HuH-7.5 (cell line): ENCODE measurements around the gene DDX11.
"Not testable (repeated sequence)": the region's sequence is repeated elsewhere in the genome, so short reads cannot be mapped to it uniquely, and the experiment has no call there.

Source experiments
- DNase-seq: peaks from one replicate; pipeline ENCODE4 v3.0.0; 2011; ENCODE audit warnings: low spot score

The DDX11 gene

DNA sequence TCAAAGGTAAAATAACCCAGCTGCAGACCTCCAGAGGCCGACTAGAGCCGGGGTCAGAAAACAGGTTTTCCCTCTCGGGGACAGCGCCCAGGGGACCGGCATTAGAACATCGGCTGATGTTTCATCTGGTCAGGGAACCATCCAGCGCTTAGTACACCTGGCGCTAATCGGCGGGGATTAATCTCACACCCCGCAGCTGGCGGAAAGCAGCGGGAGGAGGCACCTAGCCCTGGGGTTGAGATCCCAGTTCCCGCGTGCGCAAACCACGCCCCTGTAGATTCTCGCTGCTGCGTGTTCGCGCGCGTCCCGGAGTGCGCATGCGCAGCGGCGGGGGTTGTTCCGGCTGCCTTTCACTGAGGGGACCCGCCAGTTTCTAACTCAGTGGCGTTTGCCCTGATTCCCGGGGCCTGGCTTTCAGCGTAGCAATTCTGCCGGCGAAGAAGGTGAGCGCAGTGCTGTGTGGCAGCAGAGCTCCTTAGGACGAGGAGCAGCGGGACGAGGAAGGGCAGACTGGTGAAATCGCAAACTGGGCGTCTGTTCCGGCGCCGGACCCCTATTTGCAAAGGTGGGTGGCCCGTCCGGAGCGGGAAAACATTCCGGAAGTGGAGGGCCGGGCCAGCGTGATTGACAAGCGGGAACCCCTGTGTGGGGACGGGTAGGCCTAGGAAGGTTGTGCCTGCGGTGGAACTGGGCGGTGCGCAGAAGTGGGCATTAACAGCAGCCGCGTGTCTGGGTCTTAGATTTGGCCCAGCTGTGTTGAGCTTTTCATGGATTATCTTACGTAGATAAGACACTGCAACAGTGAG is at the start of gene DDX11:
Gene DDX11 (plus strand): TSS at position 334 of the 806 bp plus-strand sequence. CDS start 4,534 bp downstream, outside the sequence.
- peak; percentile 89 for DNase-seq

DNA sequence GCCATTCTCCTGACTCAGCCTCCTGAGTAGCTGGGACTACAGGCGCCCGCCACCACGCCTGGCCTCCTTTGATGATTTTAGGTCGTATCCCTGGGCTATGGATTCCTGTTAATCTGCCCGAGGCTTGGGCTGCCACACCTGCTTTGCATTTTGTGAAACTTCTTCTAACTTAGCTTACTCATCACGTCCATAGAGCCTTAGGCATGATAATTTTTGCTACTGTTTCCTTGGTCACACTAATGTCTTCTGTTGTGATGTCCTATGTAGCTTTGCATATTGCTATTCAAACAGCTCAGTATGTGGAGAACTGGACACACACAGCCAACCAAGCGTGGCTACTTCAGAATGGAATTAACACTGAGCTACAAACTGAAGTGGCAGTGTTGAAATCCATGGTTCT is 47.5 kb upstream of the DDX11 start:
- DNase-seq, result no peak

DNA sequence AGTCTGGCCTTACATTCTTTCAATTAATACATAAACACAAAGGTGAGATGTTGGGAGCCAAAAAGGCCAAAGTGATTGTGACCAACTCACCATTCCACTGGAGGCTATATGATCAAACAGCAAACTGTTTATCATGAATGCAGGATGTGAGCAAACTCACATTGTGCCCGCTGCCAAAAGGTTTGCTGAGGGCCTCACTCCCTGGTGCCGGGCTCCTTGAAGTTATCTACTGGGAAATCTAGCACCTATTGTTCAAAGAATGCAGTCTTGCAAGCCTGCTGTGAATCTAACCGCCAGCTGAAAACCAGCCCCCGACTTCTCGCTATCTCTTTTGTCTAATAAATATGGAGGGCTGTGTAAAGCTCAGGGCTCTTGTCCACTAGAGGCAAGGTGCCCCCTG is 46.7 kb upstream of the DDX11 start:
- DNase-seq, result not testable (repeated sequence)

DNA sequence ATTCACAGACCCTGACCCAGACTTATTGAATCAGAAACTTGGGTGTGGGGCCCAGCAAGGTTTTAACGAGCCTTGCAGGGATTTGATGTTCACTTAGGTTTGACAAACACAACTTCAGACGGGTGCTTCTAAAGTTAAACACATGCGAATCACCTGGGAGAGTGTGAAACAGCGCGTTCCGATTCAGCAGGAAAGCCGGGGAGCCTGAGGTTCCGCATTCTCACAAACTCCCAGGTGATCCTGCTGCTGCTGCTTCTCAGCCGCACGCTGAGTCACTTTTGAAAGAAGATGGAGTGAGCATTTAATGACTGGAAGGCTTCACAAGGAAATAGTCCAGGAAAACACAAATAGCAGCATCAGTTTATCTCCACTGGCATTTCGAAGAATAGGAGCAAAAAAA is 44.2 kb upstream of the DDX11 start:
- DNase-seq, result no peak

DNA sequence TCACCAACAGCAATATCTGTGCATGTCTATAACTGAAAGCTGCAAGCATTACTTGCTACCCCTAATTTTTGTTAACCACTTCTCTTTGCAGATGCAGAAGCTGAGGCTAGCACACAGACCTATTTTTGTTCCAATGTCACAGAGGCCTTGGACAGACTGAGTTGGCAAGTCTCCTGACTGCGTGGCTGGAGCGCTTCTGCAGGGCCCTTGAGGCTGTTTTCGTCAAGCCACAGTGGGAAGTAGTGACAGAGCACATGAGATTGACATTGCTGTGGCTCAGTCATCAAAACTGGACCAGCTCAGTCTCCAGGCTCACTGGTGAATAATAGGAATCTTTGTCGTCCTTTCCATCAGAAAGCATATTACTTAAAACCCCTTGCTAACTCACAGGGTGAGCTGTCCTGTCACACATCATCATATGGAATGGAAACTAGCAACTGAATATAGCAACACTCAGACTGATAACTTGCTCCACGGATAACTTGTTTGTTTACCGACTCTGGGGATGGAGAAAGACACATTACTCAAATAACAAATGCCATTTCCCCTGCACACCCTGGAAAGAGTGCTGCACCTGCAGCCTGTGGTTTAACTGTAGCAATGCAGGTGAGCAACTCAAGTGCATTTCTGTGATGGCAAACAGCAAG is 43.6 kb upstream of the DDX11 start:
- no peak for DNase-seq

DNA sequence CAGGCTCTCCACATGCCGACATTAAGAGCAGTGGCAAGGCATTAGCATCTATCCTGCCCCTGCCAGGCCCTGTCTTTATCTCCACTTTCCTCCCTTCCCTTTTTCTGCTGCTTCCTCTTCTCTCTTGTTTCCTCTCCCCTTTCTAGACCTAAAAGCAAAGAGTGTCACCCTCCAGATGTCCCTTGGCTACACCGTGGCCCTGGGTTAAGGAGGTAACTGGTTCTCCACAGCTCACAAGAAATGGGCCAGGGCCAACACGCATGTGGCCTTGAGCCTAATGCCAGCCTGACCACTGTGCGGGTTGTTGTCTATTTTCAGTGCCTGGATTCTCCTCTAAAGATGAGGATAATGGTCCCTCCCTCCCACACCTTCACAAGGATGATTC is 41.7 kb upstream of the DDX11 start:
- no peak for DNase-seq

DNA sequence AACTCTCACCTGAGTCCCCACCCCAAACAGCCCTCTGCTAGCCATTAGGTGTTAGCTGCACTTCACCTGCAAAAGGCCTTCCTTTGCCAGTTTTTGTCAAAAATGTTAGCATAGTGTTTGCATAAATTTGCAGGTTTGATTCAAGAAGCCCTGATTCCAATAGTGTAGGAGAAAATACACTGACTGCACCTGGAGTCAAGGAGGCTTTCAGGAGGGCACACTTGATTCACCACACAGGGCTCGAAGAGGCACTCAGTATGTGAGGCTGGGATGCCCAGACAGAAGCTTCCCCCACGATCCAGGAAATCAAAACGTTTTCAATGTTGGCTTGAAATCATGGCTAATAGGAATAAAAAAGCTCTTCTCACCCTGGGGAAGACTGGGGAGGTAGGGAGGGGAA is 40.5 kb upstream of the DDX11 start:
- no peak for DNase-seq

DNA sequence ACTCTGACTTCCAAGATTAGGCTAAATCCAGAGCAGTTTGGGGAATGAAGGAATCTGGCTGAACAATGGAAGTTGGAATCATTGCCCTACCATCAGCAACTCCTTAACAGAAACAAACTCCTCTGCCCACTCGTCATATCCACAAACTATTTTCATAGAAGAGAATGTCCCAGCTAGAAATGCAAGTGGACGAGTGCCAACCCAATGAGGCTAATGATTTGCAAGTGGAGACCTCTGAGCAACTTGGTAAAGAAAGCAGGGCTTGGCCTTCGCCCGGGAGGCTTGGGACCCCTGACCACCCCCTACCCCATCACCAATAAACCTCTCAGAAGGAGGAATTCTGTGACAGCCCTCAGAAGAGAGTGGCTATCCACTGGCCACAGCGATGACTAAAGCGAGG is 40.0 kb upstream of the DDX11 start:
- no peak for DNase-seq

DNA sequence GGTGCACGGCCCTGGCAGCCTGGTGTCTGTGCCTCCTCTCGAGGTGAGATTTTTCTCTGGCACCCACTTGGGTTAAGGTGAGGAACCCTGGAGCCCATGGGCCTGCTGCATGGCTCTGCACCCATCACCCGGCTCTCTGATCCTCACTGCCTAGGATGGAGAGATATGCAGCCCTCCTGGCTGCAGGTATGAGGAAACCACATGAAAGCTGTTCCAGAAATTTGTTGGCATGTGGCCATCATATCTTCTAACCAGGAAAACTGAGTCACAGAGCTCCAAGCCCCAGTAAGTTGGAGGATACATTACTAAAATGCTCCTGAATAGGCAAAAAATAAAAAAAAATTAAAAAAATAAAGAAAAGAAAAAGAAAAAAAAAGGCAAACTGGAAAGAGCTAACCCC is 39.3 kb upstream of the DDX11 start:
- DNase-seq, result no peak

DNA sequence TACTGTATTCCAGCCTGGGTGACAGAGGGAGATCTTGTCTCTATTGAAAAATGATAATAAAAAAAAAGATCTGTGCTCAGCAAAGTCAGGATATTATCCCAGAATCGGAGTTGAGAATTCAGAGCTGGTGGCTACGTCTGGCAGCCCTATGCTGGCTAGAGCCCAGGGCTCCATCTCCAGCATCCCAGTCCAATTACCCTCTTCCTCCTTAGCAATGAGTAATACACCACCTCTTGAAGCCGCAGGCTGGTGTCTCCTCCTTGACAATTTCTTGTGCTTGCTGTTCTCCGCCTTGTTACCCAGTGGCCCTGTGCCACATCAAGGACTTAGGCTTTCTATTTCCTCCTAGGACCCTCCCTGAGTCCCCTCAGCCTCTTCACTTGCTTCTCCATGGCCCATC is 38.4 kb upstream of the DDX11 start:
- DNase-seq, result no peak

DNA sequence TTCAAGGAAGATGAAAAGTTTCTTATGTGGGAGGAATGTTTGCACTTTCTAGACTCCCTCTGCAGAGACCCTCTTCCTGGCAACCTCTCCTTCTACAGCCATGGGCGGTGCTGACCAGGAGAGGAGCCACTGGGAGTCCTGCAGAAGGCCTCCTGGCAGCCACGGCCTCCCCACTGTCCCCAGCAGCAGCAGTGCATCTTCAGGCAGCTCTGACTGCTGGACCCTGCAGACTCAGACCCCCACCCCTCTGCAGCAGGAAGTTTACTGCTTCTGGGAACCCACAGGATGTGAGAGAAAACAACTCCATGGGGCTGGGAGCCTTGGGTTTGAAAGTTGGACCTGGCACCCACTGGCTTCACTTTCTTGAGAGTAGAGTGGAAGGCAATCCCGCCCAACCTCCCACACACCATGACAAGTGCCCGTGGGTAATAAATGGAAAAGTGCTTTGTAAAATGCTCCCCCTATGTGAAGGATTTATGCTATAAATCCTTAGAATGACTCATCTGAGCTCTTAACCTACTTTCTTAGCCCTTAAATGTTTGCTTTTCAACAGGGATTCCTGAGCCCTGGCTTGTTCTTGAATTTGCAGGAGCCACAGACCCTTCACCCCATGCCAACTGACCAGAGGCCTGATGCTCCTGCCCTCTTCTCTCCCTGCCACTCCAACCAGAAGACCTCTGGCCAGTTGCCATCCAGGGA is 37.5 kb upstream of the DDX11 start:
- DNase-seq, result no peak

DNA sequence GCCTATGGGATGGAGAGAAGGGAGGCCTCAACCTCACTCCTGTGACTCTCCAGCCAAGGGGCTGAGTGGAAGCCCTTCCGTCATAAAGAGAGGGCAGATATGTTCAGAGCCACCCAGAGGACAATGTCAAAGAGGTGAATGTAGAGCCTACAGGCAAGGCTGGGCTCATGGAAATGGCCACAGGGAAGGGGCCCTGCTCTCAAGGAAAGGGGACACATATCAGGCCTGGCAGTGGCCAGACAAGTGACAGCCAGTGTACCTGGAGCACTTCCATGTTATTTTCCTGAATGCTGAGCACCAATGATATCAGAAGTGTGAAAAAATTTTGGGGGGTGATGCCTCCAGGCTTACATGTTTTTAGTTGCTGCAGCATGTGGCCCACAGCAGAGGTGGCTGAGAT is 36.6 kb upstream of the DDX11 start:
- no peak for DNase-seq

DNA sequence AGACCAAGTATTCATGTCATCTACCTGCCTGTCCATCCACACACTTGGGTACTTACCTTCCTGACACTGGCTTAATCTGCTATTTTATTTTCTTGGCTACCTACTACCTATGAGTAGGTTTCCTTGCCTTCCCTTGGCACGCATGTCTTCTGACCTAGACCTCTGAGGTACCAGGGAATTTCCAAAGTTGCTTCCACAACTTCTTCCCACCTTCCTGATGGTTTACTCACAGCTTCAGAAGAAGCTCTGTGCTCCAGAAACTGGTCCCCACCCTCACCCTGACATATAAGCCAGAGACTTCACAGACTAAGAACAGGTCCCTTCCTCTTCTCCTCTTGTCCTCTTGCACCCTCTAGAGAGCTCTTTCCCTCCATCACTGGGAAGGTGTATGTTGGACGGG is 35.7 kb upstream of the DDX11 start:
- no peak for DNase-seq

DNA sequence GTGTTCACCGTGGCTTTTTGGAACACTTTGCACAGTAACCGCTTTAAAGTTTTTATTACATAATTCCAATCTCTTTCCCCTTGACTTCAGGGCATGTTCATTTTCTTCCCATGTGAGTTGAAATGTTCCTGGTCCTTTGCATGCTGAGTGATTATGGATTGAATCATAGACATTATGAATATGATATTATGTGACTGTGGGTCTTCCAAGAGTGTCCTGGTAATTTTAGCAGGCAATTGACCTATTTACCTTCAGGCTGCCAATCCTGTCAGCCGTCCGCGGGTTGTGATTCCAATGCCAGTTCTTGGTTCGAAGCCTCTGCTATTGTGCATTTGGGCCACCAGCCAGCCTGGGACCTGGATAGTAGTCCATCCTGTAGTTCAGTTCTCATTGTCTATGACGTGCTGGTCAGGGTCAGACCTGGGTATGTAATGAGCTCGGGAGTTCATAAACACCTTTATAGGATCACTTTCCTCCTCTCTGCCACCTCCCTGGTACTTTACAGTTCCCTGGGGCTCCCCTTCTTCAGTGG is 32.6 kb upstream of the DDX11 start:
- DNase-seq, result no peak

DNA sequence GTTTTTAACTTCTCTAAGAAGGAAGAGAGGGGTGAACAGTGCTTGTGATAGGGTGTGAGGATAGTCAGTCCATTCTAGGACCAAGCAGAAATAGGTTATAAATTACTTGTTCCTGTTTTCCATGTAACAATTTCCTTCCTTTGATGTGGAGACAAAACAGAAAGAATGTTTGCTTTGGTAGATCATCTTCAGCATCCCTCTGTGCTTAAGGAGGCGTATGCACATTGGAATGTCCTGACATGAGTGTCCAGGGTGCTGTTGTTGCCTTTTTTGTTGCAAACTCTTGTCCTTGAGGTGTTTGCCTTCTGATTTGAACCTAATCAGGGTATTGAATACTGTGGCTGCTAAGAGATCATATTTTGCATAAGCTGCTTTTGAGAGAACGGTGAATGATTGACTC is 23.5 kb upstream of the DDX11 start:
- not testable (repeated sequence) for DNase-seq

DNA sequence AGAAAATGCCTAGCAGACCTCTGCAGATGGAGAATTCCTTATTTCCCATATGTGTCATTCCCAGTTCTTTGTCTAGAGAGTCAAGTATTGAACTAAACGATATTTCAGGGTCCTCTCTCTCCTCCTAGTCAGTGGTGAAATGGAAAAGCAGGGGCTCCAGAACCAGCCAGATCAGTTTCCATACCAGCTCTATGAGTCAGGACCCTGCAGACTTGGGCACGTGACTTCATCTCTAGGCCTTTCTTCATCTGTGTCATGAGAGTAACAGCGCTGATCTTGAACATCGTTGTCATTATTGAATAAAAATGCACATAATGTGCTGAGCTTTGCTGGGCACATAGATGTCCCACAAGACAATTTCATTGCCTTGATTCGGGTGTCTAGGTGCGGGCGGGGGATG is 23.1 kb upstream of the DDX11 start:
- not testable (repeated sequence) for DNase-seq

DNA sequence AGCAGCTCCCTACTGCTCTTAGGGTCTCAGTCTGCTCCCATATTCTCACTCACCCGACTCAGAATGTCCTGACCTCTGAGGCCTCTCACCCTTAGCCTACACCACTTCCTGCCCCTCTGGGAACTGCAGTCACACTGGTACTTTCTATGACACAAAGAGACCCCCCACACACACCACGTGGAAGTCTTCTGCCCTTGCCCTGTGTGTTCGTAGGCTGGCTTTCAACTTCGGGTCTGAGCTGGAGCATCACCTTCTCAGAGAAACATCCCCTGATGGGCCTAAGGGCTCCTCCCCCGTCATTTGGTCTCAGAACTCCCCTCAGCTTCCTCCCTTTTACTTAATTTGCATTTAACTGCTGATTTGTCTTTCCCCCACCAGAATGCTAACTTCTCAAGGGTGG is 22.0 kb upstream of the DDX11 start:
- not testable (repeated sequence) for DNase-seq

DNA sequence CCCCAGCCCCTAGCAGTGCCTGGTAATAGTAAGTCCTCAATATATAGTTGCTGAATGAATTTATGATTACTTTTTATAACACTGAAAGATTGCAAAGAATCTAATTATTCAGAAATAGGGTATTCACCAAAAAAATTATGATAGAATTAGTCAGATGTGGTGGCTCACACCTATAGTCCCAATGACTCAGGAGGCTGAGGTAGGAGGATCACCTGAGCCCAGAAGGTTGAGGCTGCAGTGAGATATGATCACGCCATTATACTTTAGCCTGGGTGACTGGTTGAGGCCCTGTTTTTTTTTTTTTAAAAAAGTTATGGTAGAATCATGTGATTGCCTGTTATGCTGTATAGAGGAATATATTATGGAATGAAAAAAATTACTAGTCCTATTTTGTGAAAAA is 21.5 kb upstream of the DDX11 start:
- not testable (repeated sequence) for DNase-seq

DNA sequence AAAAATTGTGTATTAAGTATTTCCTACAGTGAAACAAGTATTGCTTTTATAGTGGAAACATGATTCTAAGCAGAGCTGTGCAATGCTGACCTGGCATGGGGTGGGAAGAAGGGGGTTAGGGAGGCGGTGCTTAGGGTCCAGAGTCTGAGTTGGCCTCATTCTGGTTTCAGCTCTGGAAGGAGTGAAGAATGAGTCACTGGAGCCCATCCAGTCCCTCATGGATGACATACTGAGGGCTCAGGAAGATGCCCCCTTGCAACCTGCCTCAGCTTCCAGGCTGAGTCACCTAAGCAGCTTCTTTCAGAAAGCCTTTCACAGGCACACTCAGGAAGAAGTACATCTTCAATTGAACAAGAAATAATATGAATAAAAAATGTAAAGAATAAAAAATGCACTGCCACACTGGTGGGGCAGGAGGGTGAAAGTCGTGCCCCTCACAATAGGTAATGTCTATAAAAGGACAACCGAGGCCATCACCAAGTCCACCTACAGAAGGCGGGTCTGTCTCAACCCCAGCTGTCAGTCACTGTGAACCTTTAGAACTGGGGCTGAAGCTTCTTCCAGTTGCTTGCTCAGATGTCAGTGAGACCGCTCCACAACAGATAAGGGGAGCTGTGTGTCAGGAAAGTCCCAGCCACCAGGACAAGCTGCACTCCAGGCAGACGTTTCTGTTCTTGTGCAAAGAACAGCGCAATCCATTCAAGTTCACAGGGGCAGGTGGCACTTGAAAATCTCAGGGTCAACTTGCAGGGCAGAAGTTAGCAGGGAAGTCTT is 20.8 kb upstream of the DDX11 start:
- DNase-seq, result not testable (repeated sequence)

DNA sequence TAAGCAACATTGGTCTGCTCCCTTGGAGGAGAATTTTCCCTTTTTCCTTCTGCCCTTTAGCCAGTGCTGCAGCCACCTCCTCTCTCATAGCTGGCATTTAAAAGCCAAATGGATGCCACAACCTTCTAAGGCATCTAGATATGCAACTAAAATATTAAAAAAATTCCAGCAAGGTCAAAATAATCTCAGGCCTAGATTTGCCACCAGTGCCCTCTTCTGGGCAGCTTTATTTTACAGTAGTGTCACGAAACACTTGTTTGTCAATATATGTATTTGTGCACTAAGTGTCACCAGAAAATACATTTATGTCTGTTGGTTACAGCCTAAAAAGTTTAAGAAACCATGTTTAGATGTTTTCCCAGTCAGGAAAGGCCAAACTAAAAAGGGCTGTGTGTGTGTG is 19.7 kb upstream of the DDX11 start:
- not testable (repeated sequence) for DNase-seq

DNA sequence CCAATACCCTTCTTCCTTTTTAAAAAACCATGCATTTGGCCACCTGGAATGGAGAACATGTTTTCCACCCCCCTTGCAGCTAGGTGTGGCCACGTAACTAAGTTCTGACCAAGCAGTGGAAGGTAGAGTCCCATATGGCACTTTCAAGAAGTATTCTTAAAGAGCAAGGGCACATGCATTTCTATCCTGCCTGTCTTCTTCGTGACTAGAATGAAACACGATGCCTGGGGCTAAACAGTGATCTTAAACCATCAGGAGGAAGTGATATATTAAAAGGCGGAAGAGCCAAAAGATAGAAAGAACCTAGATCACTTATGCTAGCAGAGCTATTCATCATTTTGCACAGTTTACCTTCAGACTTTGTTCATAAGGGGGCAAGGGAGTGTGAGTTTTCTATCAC is 16.0 kb upstream of the DDX11 start:
- DNase-seq, result no peak

DNA sequence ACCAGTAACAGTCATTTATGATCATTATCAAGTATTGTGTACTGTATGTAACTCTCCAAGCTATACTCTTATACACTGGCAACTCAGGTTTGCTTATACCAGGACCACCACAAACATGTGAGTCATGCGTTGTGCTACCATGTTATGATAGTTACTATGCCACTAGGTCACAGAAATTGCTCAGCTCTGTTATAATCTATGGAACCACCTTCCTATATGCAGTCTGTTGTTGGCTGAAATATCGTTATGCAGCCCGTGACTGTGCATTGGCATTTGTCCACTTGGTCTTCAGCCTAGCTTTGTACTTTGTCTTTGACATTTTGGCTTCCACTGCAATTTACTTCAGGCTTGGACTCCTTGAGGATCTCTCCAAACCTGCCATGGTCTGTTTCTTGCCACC is 7.5 kb upstream of the DDX11 start:
- not testable (repeated sequence) for DNase-seq
